HG03460 (cell line): ENCODE results near the gene WDFY3.

Experiments
- ATAC-seq: cut with Tn5 transposase; IDR thresholded peaks from one replicate; pipeline ENCODE4 v1.9.1; 2021; ENCODE audit not compliant: unreplicated experiment

Gene WDFY3

DNA sequence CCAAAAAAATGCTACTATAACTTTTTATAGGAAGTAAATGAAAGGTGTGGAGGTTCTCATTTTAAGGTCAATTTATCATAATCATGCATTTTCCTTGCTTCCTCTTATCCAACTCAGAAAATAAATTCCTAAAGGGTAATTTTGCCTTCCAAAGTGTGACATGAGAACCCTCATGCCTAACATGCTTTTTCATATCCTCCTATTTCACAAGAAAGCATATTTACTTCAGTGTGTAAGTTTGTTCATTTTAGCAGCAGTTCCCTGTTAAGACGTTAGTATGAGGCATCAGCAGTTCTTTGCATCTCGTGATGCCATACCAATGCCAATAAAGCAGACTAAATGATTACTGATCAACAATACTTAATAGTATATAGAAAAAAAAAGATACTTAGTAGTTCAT is 18.4 kb downstream of the WDFY3 start:
- ATAC-seq, result no peak

DNA sequence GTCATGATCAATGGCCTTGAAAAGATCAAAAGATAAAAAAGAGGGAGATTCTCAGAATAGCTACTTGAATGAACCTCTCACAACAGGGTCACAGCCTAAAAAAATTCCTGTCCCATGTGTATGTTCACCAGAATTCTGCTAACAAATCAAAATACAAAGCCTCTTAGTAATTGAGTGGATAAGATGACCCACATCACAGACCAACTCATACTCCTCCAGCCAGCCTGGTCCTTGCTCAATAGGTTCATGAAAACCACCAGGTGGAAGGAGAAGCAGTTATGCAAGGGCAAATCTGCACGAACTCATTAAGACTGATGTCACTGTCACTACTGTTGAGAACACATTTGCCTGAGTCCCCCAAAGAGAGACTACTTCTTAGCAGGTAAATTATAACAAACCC is 21.5 kb downstream of the WDFY3 start:
- ATAC-seq, result no peak

DNA sequence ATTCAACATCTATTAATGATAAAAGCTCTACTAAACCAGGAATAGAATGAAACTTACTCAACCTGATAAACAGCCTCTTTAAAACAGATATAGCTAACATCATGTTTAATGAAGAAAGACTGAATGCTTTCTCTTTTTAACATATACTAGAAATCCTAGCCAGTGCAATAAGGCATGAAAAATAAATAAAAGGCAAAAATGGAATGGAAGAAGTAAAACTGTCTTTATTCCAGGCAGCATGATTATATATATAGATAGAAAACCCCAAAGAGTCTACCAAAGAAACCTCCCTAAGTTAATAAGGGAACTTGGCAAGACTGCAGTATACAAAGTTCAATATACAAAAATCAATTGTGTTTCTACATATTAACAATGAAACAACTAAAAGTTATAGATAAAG is 25.5 kb downstream of the WDFY3 start:
- ATAC-seq, result no peak

DNA sequence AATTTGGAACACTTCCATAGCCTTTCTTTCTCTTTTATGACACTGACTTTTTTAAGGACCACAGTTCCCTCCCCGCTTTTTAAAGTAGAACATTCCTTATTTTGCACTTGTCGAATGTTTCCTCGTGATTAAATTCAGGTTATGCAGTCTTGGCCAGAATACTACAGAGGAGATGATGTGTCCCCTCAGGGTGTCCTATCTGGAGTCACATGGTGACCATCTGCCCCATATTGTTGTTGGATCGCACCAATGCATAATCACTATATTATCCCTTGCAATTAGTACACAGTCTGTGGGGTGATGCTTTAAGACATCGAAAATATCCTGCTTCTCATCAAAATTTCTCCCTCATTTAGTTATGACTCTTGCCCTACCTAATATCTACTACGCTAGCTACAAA is 27.4 kb downstream of the WDFY3 start:
- no peak for ATAC-seq

DNA sequence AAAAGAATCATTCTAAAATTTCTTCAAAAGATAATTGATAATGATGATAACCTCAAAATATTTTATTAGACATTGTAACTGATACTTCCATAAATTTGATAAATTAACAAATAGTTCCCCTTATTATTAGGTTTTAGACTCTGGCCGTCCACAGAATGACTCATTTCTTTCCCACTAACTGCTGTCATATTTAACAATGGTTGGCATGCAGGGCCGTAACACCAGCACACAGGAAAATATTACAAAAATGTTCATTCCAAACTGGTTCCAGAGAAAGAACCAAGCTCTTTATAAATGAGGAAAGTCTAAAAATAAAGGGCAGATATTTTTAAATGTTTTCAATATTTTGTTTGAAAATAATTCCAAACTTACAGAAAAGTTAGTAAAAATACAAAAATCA is 28.2 kb downstream of the WDFY3 start:
- no peak for ATAC-seq

DNA sequence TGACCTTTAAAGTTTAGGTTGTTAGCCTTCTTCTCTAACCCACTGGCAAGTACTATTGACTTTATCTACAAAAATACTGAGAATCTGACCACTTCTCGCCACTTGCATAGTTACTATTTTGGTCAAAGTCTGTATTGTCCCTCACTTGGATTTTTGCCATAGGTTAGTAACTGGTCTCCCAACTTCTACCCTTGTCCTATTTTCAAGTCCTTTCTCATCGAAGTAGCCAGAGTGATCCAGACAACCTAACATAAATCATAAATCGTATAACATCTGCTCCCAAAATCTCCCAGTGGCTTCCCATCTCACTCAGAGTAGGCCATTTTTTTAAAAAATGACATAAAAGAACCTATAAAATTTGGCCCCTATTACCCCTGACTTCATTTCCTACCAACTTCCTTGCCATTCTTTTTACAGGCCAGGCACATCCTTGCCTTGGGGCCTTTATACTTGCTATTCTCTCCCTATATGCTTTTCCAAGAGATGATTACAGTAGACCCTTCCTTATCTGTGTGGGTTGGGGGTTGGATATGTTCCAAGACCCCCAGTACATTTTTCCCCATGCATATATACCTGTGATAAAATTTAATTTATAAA is 29.0 kb downstream of the WDFY3 start:
- ATAC-seq, result no peak

DNA sequence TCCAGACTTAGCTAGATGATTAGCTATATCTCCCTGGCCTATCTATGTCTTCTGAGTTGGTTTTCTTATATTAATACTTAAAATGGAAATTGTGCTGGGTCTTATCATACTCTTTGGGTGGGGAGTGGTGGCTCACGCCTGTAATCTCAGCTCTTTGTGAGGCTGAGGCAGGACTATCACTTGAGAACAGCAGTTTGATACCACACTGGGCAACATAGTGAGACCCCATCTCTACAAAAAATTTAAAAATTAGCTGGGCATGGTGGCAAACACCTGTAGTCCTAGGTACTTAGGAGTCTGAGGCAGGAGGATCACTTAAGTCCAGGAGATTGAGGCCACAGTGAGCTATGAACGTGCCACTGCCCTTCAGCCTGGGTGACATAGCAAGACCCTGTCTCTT is 30.4 kb downstream of the WDFY3 start:
- ATAC-seq, result no peak

DNA sequence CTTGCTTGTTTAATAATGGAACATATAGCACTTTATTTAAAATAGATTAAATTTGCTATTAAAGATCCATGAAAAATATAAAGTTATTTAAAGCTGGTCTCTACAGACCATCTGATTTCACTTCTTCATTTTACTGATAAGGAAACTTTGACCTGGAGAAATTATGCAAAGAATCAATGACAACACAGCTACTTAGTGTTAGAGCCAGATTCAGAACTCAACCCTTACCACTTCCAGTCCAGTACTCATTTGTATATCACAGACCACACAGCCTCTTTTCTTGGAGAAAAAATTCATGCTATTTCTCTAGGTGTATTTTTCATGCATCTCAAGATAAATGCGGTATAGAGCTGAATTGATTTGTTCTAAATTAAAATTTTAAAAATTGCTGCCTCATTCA is 34.0 kb downstream of the WDFY3 start:
- ATAC-seq, result no peak

DNA sequence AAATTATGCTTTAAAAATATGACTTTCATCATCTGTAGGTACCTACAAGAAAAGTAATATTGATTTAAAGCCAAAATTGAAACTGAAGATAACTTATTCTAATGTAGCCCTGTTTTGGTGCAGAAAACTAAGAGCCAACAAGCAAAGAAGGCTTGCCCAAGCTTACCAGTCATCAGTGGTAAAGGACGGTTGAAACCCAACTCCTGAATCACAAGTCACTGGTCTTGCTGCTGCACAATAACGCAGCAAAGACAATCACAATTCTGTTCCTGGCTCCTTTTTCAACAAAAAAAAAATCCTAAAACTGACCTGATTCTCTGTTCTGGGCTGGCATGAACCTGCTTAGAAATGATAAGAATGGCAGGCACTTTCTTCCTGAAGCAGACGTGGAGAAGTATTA is 34.5 kb downstream of the WDFY3 start:
- no peak for ATAC-seq

DNA sequence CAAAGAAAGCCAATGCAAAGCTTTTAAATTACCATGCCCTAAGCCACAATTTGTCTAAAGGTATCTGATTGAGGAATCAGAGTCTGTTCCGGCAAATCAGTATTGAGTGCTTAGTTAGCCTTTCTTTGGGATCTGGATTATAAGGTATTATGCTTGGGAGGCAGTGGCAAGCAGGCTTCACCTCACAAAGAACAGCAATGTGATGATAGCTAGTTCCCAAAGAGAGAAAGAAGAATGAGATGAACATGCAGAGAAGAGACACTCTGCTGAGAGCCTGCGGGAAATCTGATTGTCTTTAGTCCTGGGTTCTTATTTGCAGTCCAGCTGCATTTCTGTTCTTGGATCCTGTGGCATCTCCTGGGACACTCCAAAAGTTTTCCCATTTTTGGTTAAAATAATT is 35.2 kb downstream of the WDFY3 start:
- ATAC-seq, result no peak

DNA sequence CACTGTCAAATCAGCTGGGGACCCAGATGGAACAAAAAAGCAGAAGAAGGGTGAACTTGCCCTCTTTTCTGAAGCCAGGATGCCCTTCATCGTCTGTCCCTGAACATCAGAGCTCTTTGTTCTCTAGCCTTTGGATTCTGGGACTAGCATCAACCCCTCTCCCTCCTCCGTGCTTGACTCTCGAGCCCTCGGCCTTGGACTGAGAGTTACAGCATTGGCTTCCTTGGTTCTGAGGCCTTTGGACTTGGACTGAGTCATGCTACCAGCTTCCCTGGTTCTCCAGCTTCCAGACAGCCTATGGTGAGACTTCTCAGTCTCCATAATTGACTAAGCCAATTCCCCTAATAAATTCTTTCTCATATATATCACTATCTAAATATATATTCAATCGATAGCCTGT is 38.4 kb downstream of the WDFY3 start:
- ATAC-seq, result no peak

DNA sequence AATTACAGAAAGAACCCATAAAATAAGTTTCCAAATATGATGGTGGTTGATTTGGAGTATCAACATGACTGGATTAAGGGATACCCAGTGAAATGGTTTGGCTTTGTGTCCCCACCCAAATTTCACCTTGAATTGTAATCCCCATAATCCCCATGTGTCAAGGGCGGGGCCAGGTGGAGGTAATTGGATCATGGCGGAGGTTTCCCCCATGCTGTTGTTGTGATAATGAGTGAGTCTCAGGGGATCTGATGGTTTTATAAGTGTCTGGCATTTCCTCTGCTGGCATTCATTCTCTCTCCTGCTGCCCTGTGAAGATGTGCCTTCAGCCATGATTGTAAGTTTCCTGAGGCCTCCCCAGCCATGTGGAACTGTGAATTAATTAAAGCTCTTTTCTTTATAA is 39.1 kb downstream of the WDFY3 start:
- no peak for ATAC-seq

DNA sequence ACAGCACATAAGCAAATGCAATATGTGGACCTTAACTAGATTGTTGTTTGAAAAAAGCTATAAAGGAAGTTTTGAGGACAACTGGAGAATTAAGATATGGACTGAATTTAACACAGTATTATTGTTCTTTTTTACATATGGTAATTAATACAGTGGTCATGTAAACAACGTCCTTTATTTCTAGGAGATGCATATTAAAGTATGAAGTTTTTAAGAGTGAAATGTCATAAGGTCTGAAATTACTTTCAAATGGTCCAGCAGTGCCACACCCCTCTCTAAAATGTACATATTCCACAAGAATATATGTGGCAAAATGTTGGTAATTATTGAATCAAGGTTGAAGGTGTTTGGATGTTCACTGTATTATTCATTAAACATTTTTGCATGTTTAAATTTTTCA is 40.9 kb downstream of the WDFY3 start:
- ATAC-seq, result no peak

DNA sequence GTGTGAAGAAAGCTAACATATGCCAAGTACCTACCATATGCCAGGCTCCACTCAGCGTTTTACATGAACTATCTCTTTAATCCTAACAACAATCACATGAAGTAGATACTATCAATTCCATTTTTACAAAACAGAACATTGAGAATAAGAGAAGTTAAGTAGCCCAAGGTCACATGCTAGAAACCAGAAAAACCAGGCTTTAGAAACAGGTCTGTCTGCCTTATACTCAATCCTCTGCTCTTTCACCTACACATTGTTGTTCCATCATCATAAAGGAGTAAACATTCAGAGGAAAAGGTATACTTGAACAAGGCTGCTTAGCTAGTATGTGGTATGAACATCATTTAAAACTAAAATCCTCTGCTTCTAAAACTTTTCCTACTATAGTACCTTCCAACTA is 42.1 kb downstream of the WDFY3 start:
- ATAC-seq, result no peak

DNA sequence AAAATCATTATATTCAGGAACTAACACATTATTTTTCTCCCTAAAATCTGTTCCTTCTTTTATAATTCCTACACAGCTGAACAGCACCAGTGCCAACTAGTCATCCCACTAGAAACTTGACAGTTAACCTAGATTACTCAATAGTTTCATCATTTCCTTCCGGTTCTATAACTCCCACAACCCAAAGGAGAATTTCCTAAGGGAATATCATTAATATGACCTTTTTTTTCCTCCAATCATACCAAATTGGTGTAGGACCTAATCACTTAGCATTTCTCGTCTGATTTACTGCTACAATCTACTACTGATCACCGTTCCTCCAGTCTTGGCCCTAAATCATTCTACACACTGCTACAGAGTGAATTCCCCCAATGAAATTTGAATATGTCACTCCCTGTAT is 45.9 kb downstream of the WDFY3 start:
- ATAC-seq, result no peak

DNA sequence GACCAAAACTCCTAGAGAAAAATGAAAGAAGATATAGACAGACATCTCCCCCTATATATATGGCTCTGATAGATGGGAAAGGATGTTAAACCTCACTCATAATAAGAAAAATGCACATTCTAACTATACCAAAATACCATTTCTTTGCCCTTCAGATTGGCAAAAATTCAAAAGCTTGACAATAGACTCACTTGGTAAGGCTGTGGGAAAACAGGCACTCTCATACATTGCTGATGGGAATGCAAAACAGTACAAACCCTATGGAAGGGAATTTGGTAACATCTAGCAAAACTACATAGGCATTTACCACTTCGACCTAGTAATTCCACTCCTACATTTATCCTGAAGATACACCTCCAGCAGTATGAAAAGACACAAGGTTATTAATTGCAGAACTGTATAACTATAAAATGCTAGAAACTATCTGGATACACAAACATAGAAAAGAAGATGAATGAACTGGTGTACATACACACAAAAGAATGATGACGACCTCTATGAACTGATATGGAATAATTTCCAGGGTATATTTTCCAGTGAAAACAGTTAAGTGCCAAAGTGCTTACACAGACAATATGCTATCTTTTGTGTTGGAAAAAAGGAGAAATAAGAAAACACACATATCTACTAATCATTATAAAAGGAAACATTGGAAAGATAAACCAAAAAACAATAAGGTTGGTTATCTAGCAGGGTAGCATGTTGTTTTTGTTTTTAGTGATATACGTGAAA is 48.5 kb downstream of the WDFY3 start:
- ATAC-seq, result no peak

DNA sequence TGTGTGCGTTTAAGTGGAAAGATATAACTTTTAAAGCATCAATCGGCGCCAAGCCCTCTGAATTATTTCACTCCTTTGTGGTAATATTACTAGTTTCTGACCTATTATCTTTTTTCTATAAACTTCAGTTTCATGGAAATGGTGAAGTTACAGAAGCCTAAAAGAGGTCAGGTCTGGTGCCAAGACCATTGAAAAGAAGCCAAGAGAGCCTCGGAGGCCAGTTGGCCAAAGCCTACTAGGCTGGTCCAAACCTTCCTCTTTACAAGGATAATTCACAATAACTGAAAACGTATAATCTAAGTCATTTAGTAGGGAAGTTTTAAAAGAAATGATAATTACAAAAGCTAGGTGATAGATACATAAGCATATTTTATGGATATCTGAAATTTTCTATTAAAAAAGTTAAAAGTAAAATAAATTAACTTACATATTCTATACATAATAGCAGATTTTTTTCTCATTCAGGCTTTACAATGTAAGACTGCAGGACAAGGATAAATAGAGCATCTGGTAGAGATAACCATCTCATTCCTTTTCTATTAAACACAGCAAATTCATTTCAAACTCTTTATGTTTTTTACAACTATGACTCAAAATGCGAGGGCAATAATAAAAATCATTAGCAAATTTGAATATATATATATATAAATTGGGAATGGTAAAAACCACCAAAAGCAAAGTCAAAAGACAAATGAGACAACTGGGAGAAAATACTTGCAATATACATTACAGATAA is 49.2 kb downstream of the WDFY3 start:
- no peak for ATAC-seq

DNA sequence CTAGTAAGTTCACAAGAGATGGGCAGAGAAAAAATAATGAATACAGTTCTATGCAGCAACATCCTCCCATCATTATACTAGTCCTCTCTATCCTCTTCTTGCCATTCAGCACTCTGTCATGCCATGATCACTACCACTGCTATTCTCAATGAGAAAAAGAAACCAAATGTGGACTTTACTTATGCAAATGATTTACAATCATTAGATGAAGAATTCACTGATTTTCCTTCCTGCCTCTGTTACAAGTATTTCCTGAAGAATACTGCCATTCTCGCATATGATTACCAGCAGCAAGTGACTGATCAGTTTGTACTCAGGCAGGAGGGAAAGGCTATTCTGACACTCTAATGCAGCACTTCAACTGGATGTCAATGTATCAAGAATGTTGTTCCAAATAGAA is 50.3 kb downstream of the WDFY3 start:
- no peak for ATAC-seq

DNA sequence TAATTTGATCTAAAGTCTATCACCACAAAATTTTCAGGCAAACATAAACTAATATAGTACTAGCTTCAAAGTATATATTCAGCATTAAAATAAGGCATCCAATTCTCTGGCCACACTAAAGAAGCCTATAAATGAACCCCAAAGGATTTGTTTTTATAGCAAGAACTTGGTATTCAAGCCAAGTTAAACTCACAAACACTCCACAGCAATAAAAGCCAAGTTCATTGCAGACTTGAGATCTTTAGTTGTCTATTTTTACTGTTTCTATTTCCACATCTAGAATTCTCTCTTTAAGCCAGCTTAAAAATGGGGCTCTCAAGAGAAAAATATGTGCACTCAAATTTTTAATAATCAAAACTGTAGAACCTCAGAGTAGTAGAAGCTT is 51.1 kb downstream of the WDFY3 start:
- ATAC-seq, result no peak

DNA sequence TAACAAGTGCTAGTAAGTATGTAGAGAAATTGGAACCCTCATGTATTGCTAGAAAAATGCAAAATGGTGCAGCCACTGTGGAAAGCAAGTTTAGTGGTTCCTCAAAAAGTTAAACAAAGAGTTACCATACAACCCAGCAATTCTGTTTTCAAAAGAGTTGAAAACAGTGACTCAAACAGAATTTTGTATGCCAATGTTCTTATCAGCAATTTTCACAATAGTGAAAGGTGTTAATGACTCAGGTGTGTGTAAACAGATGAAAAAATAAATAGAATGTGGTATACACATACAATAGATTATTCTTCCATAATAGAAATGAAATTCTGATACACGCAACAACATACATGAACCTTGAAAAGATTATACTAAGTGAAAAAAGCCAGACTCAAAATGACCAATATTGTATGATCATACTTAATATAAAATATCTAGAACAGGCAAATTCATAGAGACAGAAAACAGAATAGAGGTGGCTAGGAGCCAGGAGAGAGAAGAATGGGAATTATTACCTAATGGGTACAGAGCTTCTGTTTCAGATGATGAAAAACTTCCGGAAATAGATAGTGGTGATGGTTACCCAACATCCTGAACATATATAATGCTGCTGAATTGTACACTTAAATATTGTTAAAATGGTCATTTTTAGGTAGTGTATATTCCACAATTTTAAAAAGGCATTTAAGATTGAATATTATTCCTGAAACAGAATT is 51.6 kb downstream of the WDFY3 start:
- no peak for ATAC-seq

DNA sequence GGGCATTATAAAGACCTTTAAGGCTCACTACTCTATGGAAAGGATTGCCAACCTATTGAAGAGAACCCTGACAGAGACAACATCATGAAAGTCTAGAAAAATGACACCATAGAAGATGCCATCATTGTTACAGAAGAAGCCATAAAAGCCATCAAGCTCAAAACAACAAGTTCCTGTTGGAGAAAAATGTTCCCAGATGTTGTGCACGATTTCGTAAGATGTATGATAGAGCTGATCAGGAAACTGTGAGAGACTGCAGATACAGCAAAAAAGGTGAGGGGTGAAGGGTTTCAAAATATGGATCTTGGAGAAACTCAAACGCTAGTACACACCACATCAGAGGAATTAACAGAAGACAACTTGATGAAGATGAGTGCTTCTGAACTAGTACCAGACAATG is 53.3 kb downstream of the WDFY3 start:
- no peak for ATAC-seq

DNA sequence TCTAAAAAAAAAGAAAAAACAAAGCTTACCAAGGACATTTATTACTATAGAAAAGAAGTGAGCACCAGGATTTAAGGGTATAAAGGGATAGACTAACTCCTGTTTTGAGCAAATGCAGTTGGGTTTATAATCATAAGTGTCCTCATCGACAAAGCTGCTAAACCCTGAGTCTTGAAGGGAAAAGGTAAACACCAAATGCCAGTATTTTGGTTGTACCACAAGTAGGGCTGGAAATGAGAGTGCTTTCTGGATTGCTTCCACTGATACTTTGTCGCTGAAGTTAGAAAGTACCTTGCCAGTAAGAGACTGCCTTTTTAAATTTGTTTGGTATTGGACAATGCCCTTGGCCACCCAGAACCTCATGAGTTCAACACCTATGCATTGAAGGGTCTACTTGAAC is 53.7 kb downstream of the WDFY3 start:
- no peak for ATAC-seq
